B cell (primary cell): Measurements from ENCODE around the gene POLD4. TPM values are rescaled to one million over a fixed set of nuclear protein-coding genes. Genes with fewer than 3 reads are reported as not detected.

Experiments
- ATAC-seq: fragments of 200-7000 bp; cut with Tn5 transposase; one replicate; pipeline ENCODE4 v1.10.0; 2021; ENCODE audit warnings: low read depth, mild to moderate bottlenecking, moderate number of reproducible peaks, moderate library complexity
- CTCF ChIA-PET: fragments of 350-600 bp; sonication (Branson Sonifier 250); formaldehyde crosslinking; loops from one replicate; lab custom pipeline; 2021; ENCODE audit warnings: antibody characterized with exemption, inconsistent platforms; lab: Charles Lee
- POLR2A ChIA-PET: fragments of 350-600 bp; sonication (Branson Sonifier 250); formaldehyde crosslinking; loops from one replicate; lab custom pipeline; 2021; ENCODE audit warnings: antibody characterized with exemption; lab: Charles Lee
- DNase-seq: peaks from one replicate; pipeline ENCODE4 v3.0.0; 2013
- H2AFZ ChIP-seq: 2 replicates; pipeline ENCODE4 v1.6.1; 2012; ENCODE audit warnings: mild to moderate bottlenecking, low read depth, low read length; ENCODE audit not compliant: insufficient read depth, poor library complexity, severe bottlenecking
- H3K27ac ChIP-seq, 2 donors: 1 replicate in 1 of 2; 2 replicates in 1 of 2; pipeline ENCODE4 v1.5.1; 2012 to 2013; ENCODE audit warnings: low read length in 2 of 2, mild to moderate bottlenecking in 2 of 2, moderate library complexity in 1 of 2
- H3K27me3 ChIP-seq, 4 experiments: fragments of 200-600 bp in 1 of 4; sonication (generic) in 1 of 4; replicated peaks in 1 of 4; 1 replicate in 2 of 4; 2 replicates in 2 of 4; pipeline versions ENCODE4 v1.6.1 to v1.7.0; 2013 to 2016; ENCODE audit warnings: low read length in 3 of 4, mild to moderate bottlenecking in 2 of 4, mixed read lengths in 1 of 4, moderate library complexity in 1 of 4; ENCODE audit not compliant: insufficient read depth in 4 of 4, control insufficient read depth in 3 of 4; ENCODE audit errors: control extremely low read depth in 1 of 4
- H3K36me3 ChIP-seq, 2 experiments: replicated peaks in 1 of 2; 1 replicate in 1 of 2; 2 replicates in 1 of 2; pipeline versions ENCODE4 v1.6.1 to v1.7.1; 2013; ENCODE audit warnings: low read length in 1 of 2; ENCODE audit not compliant: insufficient read depth in 2 of 2, control insufficient read depth in 1 of 2; ENCODE audit errors: control extremely low read depth in 1 of 2, extremely low read depth in 1 of 2
- H3K4me1 ChIP-seq, 2 donors: fragments of 200-600 bp in 1 of 2; sonication (generic) in 1 of 2; 1 replicate in 1 of 2; 2 replicates in 1 of 2; pipeline versions ENCODE4 v1.5.1 to v1.6.1; 2013 to 2017; ENCODE audit warnings: low read length in 2 of 2; ENCODE audit not compliant: control insufficient read depth in 2 of 2, insufficient read depth in 2 of 2
- H3K4me2 ChIP-seq: replicated peaks from 2 replicates; pipeline ENCODE3; 2012; ENCODE audit warnings: mild to moderate bottlenecking, low read depth, low read length; ENCODE audit not compliant: poor library complexity, severe bottlenecking
- H3K4me3 ChIP-seq, 5 experiments: fragments of 200-600 bp in 1 of 5; sonication (generic) in 1 of 5; 1 replicate in 3 of 5; 2 replicates in 2 of 5; pipeline versions ENCODE4 v1.5.1 to v1.7.0; 2011 to 2016; ENCODE audit warnings: low read length in 4 of 5, mild to moderate bottlenecking in 4 of 5, low read depth in 2 of 5, control low read depth in 1 of 5, moderate library complexity in 1 of 5; ENCODE audit not compliant: insufficient read depth in 1 of 5; ENCODE audit errors: control extremely low read depth in 1 of 5, extremely low read depth in 1 of 5
- H3K79me2 ChIP-seq: fragments of 200-600 bp; sonication (generic); one replicate; pipeline ENCODE4 v1.6.0; 2016; ENCODE audit warnings: low read length; ENCODE audit not compliant: control insufficient read depth, insufficient read depth
- H3K9ac ChIP-seq: fragments of 200-600 bp; sonication (generic); 2 replicates; pipeline ENCODE4 v1.6.1; 2017; ENCODE audit warnings: mild to moderate bottlenecking, low read length, moderate library complexity
- H3K9me3 ChIP-seq, 3 donors: one replicate each; pipeline versions ENCODE4 v1.6.1 to v1.7.1; 2013; ENCODE audit warnings: low read length in 2 of 3; ENCODE audit not compliant: control insufficient read depth in 2 of 3, insufficient read depth in 1 of 3; ENCODE audit errors: control extremely low read depth in 1 of 3
- H4K20me1 ChIP-seq: 2 replicates; pipeline ENCODE4 v1.6.0; 2012; ENCODE audit warnings: mild to moderate bottlenecking, low read length; ENCODE audit not compliant: insufficient read depth, control insufficient read depth, poor library complexity, severe bottlenecking
- H3K27ac Mint-ChIP-seq: one replicate; pipeline ENCODE4 v1.8.0; 2021; ENCODE audit warnings: mixed read lengths
- H3K27me3 Mint-ChIP-seq: one replicate; pipeline ENCODE4 v1.8.0; 2021; ENCODE audit warnings: mixed read lengths
- H3K4me1 Mint-ChIP-seq: one replicate; pipeline ENCODE4 v1.8.0; 2021; ENCODE audit warnings: mixed read lengths
- H3K4me3 Mint-ChIP-seq: one replicate; pipeline ENCODE4 v1.8.0; 2021; ENCODE audit warnings: mixed read lengths
- H3K9me3 Mint-ChIP-seq: one replicate; pipeline ENCODE4 v1.8.0; 2022; ENCODE audit warnings: mixed read lengths; ENCODE audit not compliant: insufficient read depth
- EZH2 ChIP-seq: IDR thresholded peaks from 2 replicates; pipeline ENCODE4 v1.6.1; 2012; ENCODE audit warnings: borderline replicate concordance, low read depth, mild to moderate bottlenecking, moderate library complexity, low read length; ENCODE audit not compliant: insufficient read depth, poor library complexity, severe bottlenecking
- WGBS: methylation state at CpG from one replicate; pipeline ENCODE4 v1.1.5; 2013; ENCODE audit warnings: missing lambda C conversion rate; ENCODE audit not compliant: insufficient coverage; 5-methylcytosine and 5-hydroxymethylcytosine counted together
- intact Hi-C: fragments of 100-400 bp; cut with micrococcal nuclease; formaldehyde crosslinking; loops from one replicate; pipeline ENCODE4 v1.10.0; 2022
- polyA plus RNA-seq: library from polyadenylated mRNA; depleted of rRNA; stranded (reverse); fragments of >200 nt; gene quantifications from 2 replicates; pipeline ENCODE4 v1.2.3, GENCODE V29; 2012
- total RNA-seq, 2 donors: library from RNA; stranded (reverse); fragments of 120-200 nt in 1 of 2; gene quantifications; 1 replicate in 1 of 2; 2 replicates in 1 of 2; pipeline versions ENCODE4 v1.2.3 to v1.2.4, GENCODE V29; 2013 to 2022
- TF ChIP-seq, protein P1 (sequence below): fragments of 200-600 bp; IDR thresholded peaks from one replicate; pipeline ENCODE4 v1.8.0; 2022; ENCODE audit warnings: antibody characterized with exemption, mild to moderate bottlenecking

The POLD4 gene
- total and polyA plus RNA-seq, 2 donors (not counting 1 experiment from before 2014, with no cell fraction given) = 210 to 559 TPM

GRCh38 chr11:67376063-67376820, 22.9 kb upstream of the POLD4 start:
- Mint-ChIP-seq H3K27me3 (no peaks in the 10 kb centered on the region), H3K4me3 (no peak overlapping the region), H3K27ac (peak overlapping the region; percentile 64), H3K4me1 (peaks cover 37% of the 10 kb centered on the region), H3K9me3 (no peaks in the 10 kb centered on the region)
- no peak overlapping the region for H3K27ac ChIP-seq
- no peak overlapping the region for H2AFZ ChIP-seq
- peaks cover 20% of the 10 kb centered on the region for H3K79me2 ChIP-seq
- TF ChIP-seq, protein P1, sequence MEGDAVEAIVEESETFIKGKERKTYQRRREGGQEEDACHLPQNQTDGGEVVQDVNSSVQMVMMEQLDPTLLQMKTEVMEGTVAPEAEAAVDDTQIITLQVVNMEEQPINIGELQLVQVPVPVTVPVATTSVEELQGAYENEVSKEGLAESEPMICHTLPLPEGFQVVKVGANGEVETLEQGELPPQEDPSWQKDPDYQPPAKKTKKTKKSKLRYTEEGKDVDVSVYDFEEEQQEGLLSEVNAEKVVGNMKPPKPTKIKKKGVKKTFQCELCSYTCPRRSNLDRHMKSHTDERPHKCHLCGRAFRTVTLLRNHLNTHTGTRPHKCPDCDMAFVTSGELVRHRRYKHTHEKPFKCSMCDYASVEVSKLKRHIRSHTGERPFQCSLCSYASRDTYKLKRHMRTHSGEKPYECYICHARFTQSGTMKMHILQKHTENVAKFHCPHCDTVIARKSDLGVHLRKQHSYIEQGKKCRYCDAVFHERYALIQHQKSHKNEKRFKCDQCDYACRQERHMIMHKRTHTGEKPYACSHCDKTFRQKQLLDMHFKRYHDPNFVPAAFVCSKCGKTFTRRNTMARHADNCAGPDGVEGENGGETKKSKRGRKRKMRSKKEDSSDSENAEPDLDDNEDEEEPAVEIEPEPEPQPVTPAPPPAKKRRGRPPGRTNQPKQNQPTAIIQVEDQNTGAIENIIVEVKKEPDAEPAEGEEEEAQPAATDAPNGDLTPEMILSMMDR = no peak
- TF ChIP-seq EZH2 = no peak
- CTCF ChIA-PET = interaction anchor here (1.0 to 42.2 kb wide), 4 partner anchors 10 to 91 kb away, joined by 3 to 2379 read pairs (median 13); partner anchors contain the start of genes CLCF1 and POLD4
- POLR2A ChIA-PET = interaction anchor here (0.6 to 14.2 kb wide), 4 partner anchors 21 to 53 kb away, joined by 3 to 323 read pairs (median 4); partner anchors contain the start of gene POLD4
- peaks cover 11% of the 10 kb centered on the region for H4K20me1 ChIP-seq
- H3K27me3 ChIP-seq = no peaks in the 10 kb centered on the region
- peaks cover 29 to 36% of the 10 kb centered on the region in 2 donors for H3K4me1 ChIP-seq
- intact Hi-C loops = no loop called here
- DNase-seq (no peak), ATAC-seq (no peak)
- H3K9me3 ChIP-seq = no peaks in the 10 kb centered on the region
- no peak overlapping the region for H3K9ac ChIP-seq
- H3K4me3 ChIP-seq = no peak overlapping the region
- H3K36me3 ChIP-seq = no peaks in the 10 kb centered on the region
- WGBS = 98% methylated on average over 7 of the region's 7 CpGs
- H3K4me2 ChIP-seq = no peak overlapping the region
